ENCODE data around the gene ABCC10. TPM values are rescaled to one million over a fixed set of nuclear protein-coding genes. Genes with fewer than 3 reads are reported as not detected.
"Not testable (repeated sequence)": the region's sequence is repeated elsewhere in the genome, so short reads cannot be mapped to it uniquely, and the experiment has no call there.

ABCC10 gene
- total and polyA plus RNA-seq, 9 donors: 10.7 to 22.0 (median 14.3) TPM

- Histone ChIP-seq H3K4me3 (ENCODE audit: low read length) (no peak overlapping the region), H3K9me3 (replicated peaks; ENCODE audit: control insufficient read depth, low read depth, low read length) (no peaks in the 10 kb centered on the region), H3K4me1 (ENCODE audit: control insufficient read depth, insufficient read depth, low read length) (no peaks in the 10 kb centered on the region), H3K36me3 (ENCODE audit: control insufficient read depth, insufficient read depth, low read length) (no peaks in the 10 kb centered on the region), H3K27ac (ENCODE audit: low read length) (no peak overlapping the region), H3K27me3 (ENCODE audit: control insufficient read depth, insufficient read depth, low read length) (peaks cover 4% of the 10 kb centered on the region)
- no peak for DNase-seq
- WGBS (ENCODE audit: insufficient coverage): 78% methylated on average over 3 of the region's 4 CpGs
These were observed 19.1 kb upstream of the ABCC10 start for GRCh38 chr6:43408259-43408658.

GRCh38 chr6:43410776-43411175 lies 16.6 kb upstream of the ABCC10 start:
- DNase-seq; H3K4me3 ChIP-seq (ENCODE audit: low read length); H3K4me1 ChIP-seq (ENCODE audit: control insufficient read depth, insufficient read depth, low read length); H3K9me3 ChIP-seq (replicated peaks; ENCODE audit: control insufficient read depth, low read depth, low read length); H3K27me3 ChIP-seq (ENCODE audit: control insufficient read depth, insufficient read depth, low read length); H3K36me3 ChIP-seq (ENCODE audit: control insufficient read depth, insufficient read depth, low read length); H3K27ac ChIP-seq (ENCODE audit: low read length): not testable (repeated sequence)
- no CpG with 5 or more reads among the region's 1 CpG for WGBS (ENCODE audit: insufficient coverage)

- no peaks in the 10 kb centered on the region for H3K9me3 ChIP-seq (replicated peaks; ENCODE audit: control insufficient read depth, low read depth, low read length)
- no peak for DNase-seq
- H3K4me3 ChIP-seq (ENCODE audit: low read length): no peak overlapping the region
- no peaks in the 10 kb centered on the region for H3K36me3 ChIP-seq (ENCODE audit: control insufficient read depth, insufficient read depth, low read length)
- H3K27me3 ChIP-seq (ENCODE audit: control insufficient read depth, insufficient read depth, low read length): peaks cover 4% of the 10 kb centered on the region
- no peaks in the 10 kb centered on the region for H3K4me1 ChIP-seq (ENCODE audit: control insufficient read depth, insufficient read depth, low read length)
- 79% methylated on average over 5 of the region's 5 CpGs for WGBS (ENCODE audit: insufficient coverage)
- H3K27ac ChIP-seq (ENCODE audit: low read length): no peak overlapping the region
These were observed 14.8 kb upstream of the ABCC10 start for GRCh38 chr6:43412541-43412940.

- Histone ChIP-seq H3K4me3 (ENCODE audit: low read length) (no peak overlapping the region), H3K36me3 (ENCODE audit: control insufficient read depth, insufficient read depth, low read length) (no peaks in the 10 kb centered on the region), H3K9me3 (replicated peaks; ENCODE audit: control insufficient read depth, low read depth, low read length) (no peaks in the 10 kb centered on the region), H3K4me1 (ENCODE audit: control insufficient read depth, insufficient read depth, low read length) (no peaks in the 10 kb centered on the region), H3K27me3 (ENCODE audit: control insufficient read depth, insufficient read depth, low read length) (peaks cover 4% of the 10 kb centered on the region), H3K27ac (ENCODE audit: low read length) (no peak overlapping the region)
- DNase-seq: no peak
- 94% methylated on average over 2 of the region's 2 CpGs for WGBS (ENCODE audit: insufficient coverage)
These were observed 14.3 kb upstream of the ABCC10 start for GRCh38 chr6:43413002-43413401.

- DNase-seq; H3K27ac ChIP-seq (ENCODE audit: low read length): not testable (repeated sequence)
- WGBS (ENCODE audit: insufficient coverage): no CpG with 5 or more reads among the region's 8 CpGs
These were observed 12.1 kb upstream of the ABCC10 start for GRCh38 chr6:43415275-43415674.

GRCh38 chr6:43416935-43417334 lies 10.4 kb upstream of the ABCC10 start:
- H3K9me3 ChIP-seq (replicated peaks; ENCODE audit: control insufficient read depth, low read depth, low read length): no peaks in the 10 kb centered on the region
- no peaks in the 10 kb centered on the region for H3K4me1 ChIP-seq (ENCODE audit: control insufficient read depth, insufficient read depth, low read length)
- no peak for DNase-seq
- no peak overlapping the region for H3K27ac ChIP-seq (ENCODE audit: low read length)
- no peaks in the 10 kb centered on the region for H3K36me3 ChIP-seq (ENCODE audit: control insufficient read depth, insufficient read depth, low read length)
- H3K27me3 ChIP-seq (ENCODE audit: control insufficient read depth, insufficient read depth, low read length): peaks cover 9% of the 10 kb centered on the region
- no peak overlapping the region for H3K4me3 ChIP-seq (ENCODE audit: low read length)
- no CpG with 5 or more reads among the region's 4 CpGs for WGBS (ENCODE audit: insufficient coverage)

More at GRCh38 chr6:43415275-43415674, 12.1 kb upstream of the ABCC10 start:
- not testable (repeated sequence) for H3K9me3 ChIP-seq (replicated peaks; ENCODE audit: control insufficient read depth, low read depth, low read length); H3K27me3 ChIP-seq (ENCODE audit: control insufficient read depth, insufficient read depth, low read length); H3K4me1 ChIP-seq (ENCODE audit: control insufficient read depth, insufficient read depth, low read length); H3K36me3 ChIP-seq (ENCODE audit: control insufficient read depth, insufficient read depth, low read length); H3K4me3 ChIP-seq (ENCODE audit: low read length)

- Histone ChIP-seq H3K27ac (ENCODE audit: low read length) (no peak overlapping the region), H3K9me3 (replicated peaks; ENCODE audit: control insufficient read depth, low read depth, low read length) (no peaks in the 10 kb centered on the region), H3K36me3 (ENCODE audit: control insufficient read depth, insufficient read depth, low read length) (no peaks in the 10 kb centered on the region), H3K4me1 (ENCODE audit: control insufficient read depth, insufficient read depth, low read length) (no peaks in the 10 kb centered on the region), H3K4me3 (ENCODE audit: low read length) (no peak overlapping the region), H3K27me3 (ENCODE audit: control insufficient read depth, insufficient read depth, low read length) (peaks cover 9% of the 10 kb centered on the region)
- 60% methylated on average over 1 of the region's 5 CpGs for WGBS (ENCODE audit: insufficient coverage)
- DNase-seq: no peak
These were observed 7.2 kb upstream of the ABCC10 start for GRCh38 chr6:43420012-43420709.

- no peak for DNase-seq
- no peak overlapping the region for H3K4me3 ChIP-seq (ENCODE audit: low read length)
- peaks cover under 1% of the 10 kb centered on the region for H3K4me1 ChIP-seq (ENCODE audit: control insufficient read depth, insufficient read depth, low read length)
- peaks cover 9% of the 10 kb centered on the region for H3K27me3 ChIP-seq (ENCODE audit: control insufficient read depth, insufficient read depth, low read length)
- no peak overlapping the region for H3K27ac ChIP-seq (ENCODE audit: low read length)
- H3K9me3 ChIP-seq (replicated peaks; ENCODE audit: control insufficient read depth, low read depth, low read length): no peaks in the 10 kb centered on the region
- no CpG with 5 or more reads among the region's 3 CpGs for WGBS (ENCODE audit: insufficient coverage)
- no peaks in the 10 kb centered on the region for H3K36me3 ChIP-seq (ENCODE audit: control insufficient read depth, insufficient read depth, low read length)
These were observed 5.5 kb upstream of the ABCC10 start for GRCh38 chr6:43421831-43422230.

- H3K4me1 ChIP-seq (ENCODE audit: control insufficient read depth, insufficient read depth, low read length): peaks cover 15% of the 10 kb centered on the region
- WGBS (ENCODE audit: insufficient coverage): no CpG with 5 or more reads among the region's 33 CpGs
- DNase-seq; H3K4me3 ChIP-seq (ENCODE audit: low read length); H3K9me3 ChIP-seq (replicated peaks; ENCODE audit: control insufficient read depth, low read depth, low read length); H3K27ac ChIP-seq (ENCODE audit: low read length); H3K27me3 ChIP-seq (ENCODE audit: control insufficient read depth, insufficient read depth, low read length); H3K36me3 ChIP-seq (ENCODE audit: control insufficient read depth, insufficient read depth, low read length): not testable (repeated sequence)
These were observed 2.3 kb upstream of the ABCC10 start for GRCh38 chr6:43425083-43425482.

- H3K4me1 ChIP-seq (ENCODE audit: control insufficient read depth, insufficient read depth, low read length): peaks cover 15% of the 10 kb centered on the region
- no peak for DNase-seq
- H3K36me3 ChIP-seq (ENCODE audit: control insufficient read depth, insufficient read depth, low read length): peaks cover 6% of the 10 kb centered on the region
- H3K27ac ChIP-seq (ENCODE audit: low read length): peak overlapping the region; percentile 90
- no peaks in the 10 kb centered on the region for H3K27me3 ChIP-seq (ENCODE audit: control insufficient read depth, insufficient read depth, low read length)
- whole genome bisulfite sequencing (ENCODE audit: insufficient coverage): 19% methylated on average over 18 of the region's 23 CpGs
- no peaks in the 10 kb centered on the region for H3K9me3 ChIP-seq (replicated peaks; ENCODE audit: control insufficient read depth, low read depth, low read length)
- peak overlapping the region; percentile 92 for H3K4me3 ChIP-seq (ENCODE audit: low read length)
These were observed 374 bp upstream of the ABCC10 start for GRCh38 chr6:43426928-43427405.
